HepG2 (cell line): ENCODE data around the gene PHRF1. TPM values are rescaled to one million over a fixed set of nuclear protein-coding genes. Genes with fewer than 3 reads are reported as not detected.

Experiments used
- ARNT ChIP-seq: fragments of 450-650 bp; IDR thresholded peaks from 2 replicates; pipeline ENCODE4 v1.6.1; 2017
- ERF ChIP-seq: IDR thresholded peaks from 2 replicates; pipeline ENCODE4 v1.6.1; 2018; ENCODE audit warnings: missing biosample characterization, missing genetic modification reagents
- GABPB1 ChIP-seq: IDR thresholded peaks from 2 replicates; pipeline ENCODE4 v1.6.1; 2016; ENCODE audit warnings: mild to moderate bottlenecking, missing genetic modification reagents, moderate library complexity, missing compliant biosample characterization
- GATAD2A ChIP-seq: IDR thresholded peaks from 2 replicates; pipeline ENCODE4 v1.6.1; 2016
- HCFC1 ChIP-seq: fragments of 150-350 bp; IDR thresholded peaks from 2 replicates; pipeline ENCODE4 v1.6.1; 2014; ENCODE audit warnings: low read depth, low read length
- HIC2 ChIP-seq: sonication (generic); formaldehyde crosslinking; IDR thresholded peaks from 2 replicates; pipeline ENCODE4 v1.9.0; 2022; ENCODE audit warnings: low read depth, missing genetic modification reagents
- HMG20A ChIP-seq: IDR thresholded peaks from 2 replicates; pipeline ENCODE4 v1.6.1; 2016; ENCODE audit warnings: borderline replicate concordance
- HNF4A ChIP-seq: sonication (generic); formaldehyde crosslinking; IDR thresholded peaks from 2 replicates; pipeline ENCODE4 v1.4.0; 2020; ENCODE audit warnings: missing genetic modification reagents
- HNRNPH1 ChIP-seq: fragments of 200-400 bp; formaldehyde crosslinking; optimal IDR thresholded peaks from 2 replicates; pipeline ENCODE3; 2017; ENCODE audit warnings: mild to moderate bottlenecking, low read depth, low read length
- IKZF5 ChIP-seq: IDR thresholded peaks from 2 replicates; pipeline ENCODE4 v1.6.1; 2018; ENCODE audit warnings: missing genetic modification reagents, mild to moderate bottlenecking, missing compliant biosample characterization
- LBX2 ChIP-seq: sonication (generic); formaldehyde crosslinking; IDR thresholded peaks from 2 replicates; pipeline ENCODE4 v1.5.0; 2020; ENCODE audit warnings: missing genetic modification reagents, mild to moderate bottlenecking, borderline replicate concordance
- RCOR2 ChIP-seq: IDR thresholded peaks from 2 replicates; pipeline ENCODE4 v1.6.1; 2016; ENCODE audit warnings: missing biosample characterization, missing genetic modification reagents
- TARDBP ChIP-seq: sonication (generic); formaldehyde crosslinking; IDR thresholded peaks from 2 replicates; pipeline ENCODE4 v1.8.0; 2022; ENCODE audit warnings: mild to moderate bottlenecking, missing genetic modification reagents
- TEAD2 ChIP-seq: sonication (generic); formaldehyde crosslinking; IDR thresholded peaks from 2 replicates; pipeline ENCODE4 v1.9.0; 2021; ENCODE audit warnings: missing genetic modification reagents
- ZBTB38 ChIP-seq: sonication (generic); formaldehyde crosslinking; IDR thresholded peaks from 2 replicates; pipeline ENCODE4 v1.5.1; 2020; ENCODE audit warnings: mild to moderate bottlenecking, missing genetic modification reagents
- ZGPAT ChIP-seq: IDR thresholded peaks from 2 replicates; pipeline ENCODE4 v1.6.1; 2016; ENCODE audit warnings: mild to moderate bottlenecking
- ZNF142 ChIP-seq: sonication (generic); formaldehyde crosslinking; IDR thresholded peaks from 2 replicates; pipeline ENCODE4 v1.4.0; 2020; ENCODE audit warnings: missing genetic modification reagents
- ZNF264 ChIP-seq: sonication (generic); formaldehyde crosslinking; IDR thresholded peaks from 2 replicates; pipeline ENCODE4 v1.4.0; 2020; ENCODE audit warnings: missing genetic modification reagents
- ZNF496 ChIP-seq: sonication (generic); formaldehyde crosslinking; IDR thresholded peaks from 2 replicates; pipeline ENCODE4 v1.8.1; 2023; ENCODE audit warnings: mild to moderate bottlenecking, moderate library complexity, missing genetic modification reagents; ENCODE audit not compliant: insufficient replicate concordance
- ZNF652 ChIP-seq: IDR thresholded peaks from 2 replicates; pipeline ENCODE4 v1.6.1; 2016; ENCODE audit warnings: low read depth, borderline replicate concordance
- ZNF713 ChIP-seq: sonication (generic); formaldehyde crosslinking; IDR thresholded peaks from 2 replicates; pipeline ENCODE4 v1.4.0; 2020; ENCODE audit warnings: mild to moderate bottlenecking, missing genetic modification reagents
- ZNF724P ChIP-seq: sonication (generic); formaldehyde crosslinking; IDR thresholded peaks from 2 replicates; pipeline ENCODE4 v1.8.0; 2022; ENCODE audit warnings: missing genetic modification reagents, borderline replicate concordance
- polyA plus RNA-seq, 8 experiments: library from polyadenylated mRNA; depleted of rRNA in 3 of 8; stranded (reverse) in 7 of 8; unstranded in 1 of 8; fragments of >200 nt; fragmentation: Illumina TruSeq in 4 of 8; extraction: Trizol in 4 of 8; gene quantifications; 2 replicates each; pipeline versions ENCODE4 v1.2.1 to v1.2.3, GENCODE V29; 2011 to 2016; ENCODE audit warnings: low read depth in 4 of 8, missing spikeins in 1 of 8, mixed read lengths in 1 of 8; ENCODE audit not compliant: insufficient read depth in 1 of 8
- total RNA-seq, 5 experiments: library from RNA; depleted of rRNA; stranded (reverse); fragments of >200 nt; fragmentation: Illumina TruSeq; extraction: Trizol; gene quantifications; 2 replicates each; pipeline ENCODE4 v1.2.3, GENCODE V29; 2016; ENCODE audit warnings: low read depth in 1 of 5

The PHRF1 gene
- total and polyA plus RNA-seq, 2 of the 13 experiments (the other 11 are each of a cell fraction or from before 2014, with no cell fraction given), result 8.2 to 16.7 TPM

GRCh38 chr11:657691-658126 lies 81.4 kb downstream of the PHRF1 start (continued):
- TF ChIP-seq RCOR2 (no peak), ZNF264 (CRISPR knock-in tag) (no peak), ARNT (no peak), HNF4A (peak; percentile 95), HIC2 (CRISPR knock-in tag) (peak; percentile 36; the same call in 1 of the 2 replicates), HCFC1 (no peak), ERF (CRISPR knock-in tag) (0 out of 2 replicates have a peak, but pooled peaks have one; percentile 28), HNRNPH1 (no peak), ZNF652 (CRISPR knock-in tag) (no peak), ZNF713 (CRISPR knock-in tag) (no peak), ZGPAT (CRISPR knock-in tag) (peak; percentile 25; the same call in 1 of the 2 replicates), IKZF5 (0 out of 2 replicates have a peak, but pooled peaks have one; percentile 26), TARDBP (no peak), ZBTB38 (peak; percentile 53), ZNF724P (CRISPR knock-in tag) (no peak), ZNF142 (no peak), TEAD2 (CRISPR knock-in tag) (no peak), ZNF496 (CRISPR knock-in tag) (no peak), LBX2 (no peak), GATAD2A (0 out of 2 replicates have a peak, but pooled peaks have one; percentile 32), GABPB1 (CRISPR knock-in tag) (no peak), HMG20A (CRISPR knock-in tag) (no peak)
